HG03469 (cell line): ENCODE measurements around the gene ANKRD33B.
A peak's percentile ranks its signal among the peaks of the same experiment; 100 is the strongest.
"Not testable (repeated sequence)": the region's sequence is repeated elsewhere in the genome, so short reads cannot be mapped to it uniquely, and the experiment has no call there.

ENCODE experiments used
- ATAC-seq: cut with Tn5 transposase; IDR thresholded peaks from one replicate; pipeline ENCODE4 v1.9.1; 2021; ENCODE audit warnings: mild to moderate bottlenecking, moderate library complexity, moderate number of reproducible peaks; ENCODE audit not compliant: unreplicated experiment

Gene ANKRD33B

DNA sequence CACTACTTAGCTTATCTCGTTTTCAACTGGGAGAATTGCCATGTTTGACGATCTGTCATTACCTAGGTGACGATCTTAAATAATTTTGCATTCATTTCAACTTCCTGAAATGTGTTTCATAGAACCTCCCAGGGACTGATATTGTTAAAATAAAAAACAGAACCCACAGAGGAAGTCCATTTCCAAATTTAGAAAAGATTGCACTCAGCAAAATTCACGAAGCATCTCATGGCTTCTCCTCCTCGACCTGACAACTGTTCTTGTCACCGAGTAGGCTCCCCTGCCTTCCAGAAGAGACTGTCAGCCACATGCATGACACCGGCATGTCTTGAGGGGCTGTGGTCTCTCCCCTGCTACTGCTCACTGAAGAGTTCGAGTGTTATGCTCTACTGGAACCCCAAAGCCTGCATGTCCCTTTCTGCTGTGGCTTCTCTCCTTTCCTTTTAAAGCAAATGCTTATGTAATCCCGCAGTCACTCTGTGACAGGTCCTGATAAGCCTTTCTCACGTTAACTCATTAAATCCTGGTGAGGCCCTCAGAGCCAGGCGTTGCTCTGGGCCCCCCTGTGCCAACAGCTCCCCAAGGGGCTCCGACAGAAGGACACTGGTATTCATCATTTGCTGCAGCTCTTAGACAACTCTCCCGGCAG lies 26.8 kb upstream of the ANKRD33B start:
- no peak for ATAC-seq

DNA sequence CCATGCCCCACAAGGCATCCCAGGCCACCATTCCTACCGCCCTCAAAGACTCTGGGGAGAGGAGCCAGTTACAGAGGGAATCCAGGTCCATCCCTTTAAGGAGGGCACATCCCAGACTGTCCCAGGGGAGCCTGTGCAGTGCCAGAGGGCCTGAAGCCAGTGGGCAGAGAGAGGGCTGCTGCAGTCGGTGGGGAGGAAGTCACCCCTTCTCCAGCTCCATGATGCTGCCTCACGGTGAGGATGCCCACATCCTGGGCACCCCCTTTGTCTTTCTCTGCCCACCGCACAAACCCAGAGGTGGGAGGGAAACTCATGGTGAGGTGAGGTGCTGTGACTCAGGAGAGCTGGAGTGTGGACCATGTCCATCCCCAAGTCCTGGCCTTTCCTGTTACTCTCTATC lies 26.2 kb upstream of the ANKRD33B start:
- ATAC-seq: no peak

DNA sequence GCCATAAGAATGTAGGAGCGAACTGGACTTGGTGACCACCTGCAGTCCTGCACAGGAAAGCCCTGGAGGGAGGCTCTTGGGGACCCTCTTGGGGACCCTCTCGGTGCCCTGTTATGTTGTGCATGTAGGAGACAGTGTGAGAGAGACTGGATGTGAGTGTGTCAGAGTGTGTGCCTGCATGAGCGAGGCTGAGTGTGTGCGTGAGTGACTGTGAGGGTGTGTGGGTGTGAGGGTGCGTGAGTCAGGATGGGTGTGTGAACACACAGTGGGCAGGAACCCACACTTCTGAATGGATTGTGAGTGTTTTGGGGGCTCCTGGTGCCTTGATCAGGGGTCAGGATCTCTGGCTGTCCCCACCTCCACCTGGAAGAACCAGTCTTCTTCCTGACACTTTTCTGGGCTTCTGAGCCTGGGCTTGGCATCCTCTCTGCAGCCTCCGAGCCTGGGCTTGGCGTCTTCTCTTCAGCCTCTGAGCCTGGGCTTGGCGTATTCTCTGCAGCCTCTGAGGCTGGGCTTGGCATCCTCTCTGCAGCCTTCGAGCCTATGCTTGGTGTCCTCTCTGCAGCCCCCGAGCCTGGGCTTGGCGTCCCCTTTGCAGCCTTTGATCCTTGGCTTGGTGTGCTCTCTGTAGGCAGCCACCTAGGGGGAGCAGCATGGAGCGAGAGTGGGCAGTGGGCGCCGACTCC lies 25.6 kb upstream of the ANKRD33B start:
- ATAC-seq: no peak

DNA sequence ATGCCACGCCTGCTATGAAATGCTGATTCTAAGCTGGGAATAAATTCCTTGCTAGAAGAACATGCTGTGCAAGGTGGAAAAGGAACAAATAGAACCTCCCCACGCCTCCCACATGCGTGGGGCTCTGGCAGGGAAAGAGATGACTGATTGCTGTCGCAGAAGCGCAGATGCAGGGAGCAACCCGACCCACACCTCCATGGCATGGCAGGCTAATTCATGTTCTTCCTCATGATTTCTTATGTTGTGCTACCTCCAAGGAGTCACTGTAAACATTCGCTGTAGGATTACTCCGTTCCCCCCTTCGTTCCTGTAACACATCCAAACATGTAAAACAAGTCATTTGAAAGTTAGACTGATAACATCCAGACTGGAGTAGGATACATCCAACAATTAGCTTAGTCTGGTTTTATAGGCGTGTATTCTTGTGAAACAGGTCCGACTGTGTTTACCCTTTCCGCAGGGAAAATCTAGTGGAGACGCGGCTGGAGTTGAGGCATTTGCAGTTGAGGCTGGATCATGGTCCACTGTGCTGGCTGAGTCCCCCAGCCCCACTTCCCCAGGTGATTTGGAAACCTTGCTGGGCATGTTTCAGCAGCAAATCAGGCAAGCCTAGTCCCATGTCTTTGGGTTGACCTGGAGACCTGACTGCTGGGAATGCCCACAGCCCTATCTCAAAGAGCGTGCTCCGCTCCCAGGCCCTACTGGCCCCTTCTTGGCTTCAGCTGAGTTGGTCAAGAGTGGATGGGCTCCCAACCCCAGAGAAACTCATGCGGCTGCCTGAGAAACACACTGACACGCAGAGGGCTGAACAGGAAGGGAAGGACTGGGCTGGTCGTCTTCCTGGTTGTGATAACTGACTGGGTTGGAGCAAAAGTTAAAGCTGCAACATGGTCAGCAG lies 24.8 kb upstream of the ANKRD33B start:
- no peak for ATAC-seq

DNA sequence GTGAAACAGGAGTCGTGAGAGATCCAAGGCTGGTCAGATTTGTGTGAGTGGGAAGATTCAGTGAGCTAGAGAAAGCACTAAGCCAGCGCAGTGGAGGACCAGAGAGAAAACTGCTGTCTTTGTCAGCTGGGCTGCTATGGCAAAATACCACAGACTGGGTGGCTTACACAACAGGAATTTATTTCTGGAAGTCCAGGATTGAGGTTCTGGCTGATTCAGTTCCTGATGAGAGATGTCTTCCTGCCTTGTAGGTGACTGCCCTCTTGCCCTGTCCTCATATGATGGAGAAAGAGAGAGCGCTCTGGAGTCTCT lies 24.2 kb upstream of the ANKRD33B start:
- no peak for ATAC-seq

DNA sequence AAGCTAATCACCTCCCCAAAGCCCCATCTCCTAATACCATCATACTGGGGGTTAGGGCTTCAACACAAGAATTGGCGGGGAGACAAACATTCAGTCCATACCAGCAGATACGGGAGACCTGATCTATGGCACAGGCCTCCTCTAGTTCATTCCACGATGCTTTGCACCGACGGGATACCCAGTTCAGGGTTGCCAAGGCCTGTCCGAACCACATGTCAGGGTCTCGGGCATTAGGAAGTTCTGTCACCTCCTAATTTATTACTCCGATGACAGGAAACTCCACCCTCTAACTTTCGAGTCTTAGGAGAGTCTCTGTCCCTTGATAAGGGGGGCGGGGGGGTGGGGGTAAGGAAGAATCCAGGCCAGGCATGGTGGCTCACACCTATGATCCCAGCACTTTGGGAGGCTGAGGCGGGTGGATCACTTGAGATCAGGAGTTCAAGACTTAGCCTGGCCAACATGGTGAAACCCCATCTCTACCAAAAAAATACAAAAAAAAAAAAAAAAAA lies 23.8 kb upstream of the ANKRD33B start:
- ATAC-seq: no peak

DNA sequence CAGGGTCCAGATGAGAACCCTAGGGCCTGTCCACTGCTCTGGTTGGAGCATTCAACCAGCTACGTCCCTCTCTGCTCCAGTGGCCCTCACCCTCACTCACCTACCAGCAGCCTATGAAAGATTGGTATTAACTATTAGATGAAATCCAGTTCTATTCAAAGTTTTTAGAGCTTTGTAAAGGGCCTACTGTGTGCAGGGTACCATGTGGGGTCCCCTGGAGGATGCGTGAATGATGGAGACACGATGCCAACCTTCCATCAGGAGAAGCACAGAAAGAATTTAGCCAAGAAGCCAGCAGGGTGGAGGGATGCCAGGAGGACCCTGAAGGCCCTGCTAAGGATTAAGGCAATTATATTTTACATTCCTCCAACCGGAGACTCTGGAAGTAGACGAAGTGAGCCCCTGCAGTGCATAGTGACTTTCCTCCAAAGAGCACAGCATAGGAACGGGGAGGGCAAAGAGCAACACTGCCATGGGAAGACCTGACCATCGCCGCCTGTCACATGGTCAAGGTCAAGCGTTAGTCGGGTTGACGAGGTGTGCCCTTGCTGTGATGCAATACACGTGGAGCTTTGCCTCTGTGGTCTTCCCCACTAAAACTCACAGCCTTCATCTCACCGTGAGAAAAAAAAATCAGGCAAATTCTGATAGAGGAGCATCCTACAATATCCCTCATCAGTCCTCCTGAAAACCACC lies 22.8 kb upstream of the ANKRD33B start:
- no peak for ATAC-seq

DNA sequence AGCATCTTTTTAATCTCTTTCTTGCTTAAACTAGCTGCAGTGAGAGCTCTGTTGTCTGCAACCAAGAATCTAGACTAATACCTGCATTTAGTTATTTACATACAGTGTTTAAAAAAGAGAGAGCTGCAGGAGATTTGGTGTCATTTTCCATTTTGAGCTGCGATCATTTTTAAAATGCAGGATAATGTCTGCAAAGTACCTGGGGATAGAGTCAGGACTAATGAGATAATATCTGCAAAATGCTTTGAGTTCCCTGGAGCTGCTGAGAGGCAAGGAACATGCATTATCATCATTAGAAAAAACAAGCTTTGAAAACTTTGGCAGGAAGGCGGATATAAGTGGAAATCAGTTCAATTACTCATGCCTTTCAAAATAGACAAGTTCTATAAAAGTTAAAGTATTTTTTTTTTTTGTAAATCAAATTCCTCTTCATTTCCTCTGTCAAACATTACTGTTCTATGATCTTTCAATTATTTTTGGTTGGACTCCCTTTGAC lies 21.8 kb upstream of the ANKRD33B start:
- no peak for ATAC-seq

DNA sequence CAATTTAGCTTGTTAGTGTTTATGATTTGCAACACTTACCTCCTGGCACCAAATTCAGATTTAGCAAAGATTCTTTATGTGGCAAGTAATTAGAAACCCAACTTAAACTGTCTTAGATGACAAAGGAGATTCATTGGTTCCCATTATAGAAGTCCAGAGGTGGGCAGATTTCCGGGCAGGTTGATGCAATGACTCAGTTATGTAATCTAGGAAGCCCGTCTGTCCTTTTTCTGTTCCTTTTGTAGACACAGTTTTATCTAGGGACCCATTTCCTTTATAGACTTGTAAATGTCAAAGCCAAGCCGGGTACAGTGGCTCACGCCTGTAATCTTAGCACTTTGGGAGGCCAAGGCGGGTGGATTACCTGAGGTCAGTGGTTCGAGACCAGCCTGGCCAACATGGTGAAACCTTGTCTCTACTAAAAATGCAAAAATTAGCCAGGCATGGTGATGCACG lies 20.3 kb upstream of the ANKRD33B start:
- no peak for ATAC-seq

DNA sequence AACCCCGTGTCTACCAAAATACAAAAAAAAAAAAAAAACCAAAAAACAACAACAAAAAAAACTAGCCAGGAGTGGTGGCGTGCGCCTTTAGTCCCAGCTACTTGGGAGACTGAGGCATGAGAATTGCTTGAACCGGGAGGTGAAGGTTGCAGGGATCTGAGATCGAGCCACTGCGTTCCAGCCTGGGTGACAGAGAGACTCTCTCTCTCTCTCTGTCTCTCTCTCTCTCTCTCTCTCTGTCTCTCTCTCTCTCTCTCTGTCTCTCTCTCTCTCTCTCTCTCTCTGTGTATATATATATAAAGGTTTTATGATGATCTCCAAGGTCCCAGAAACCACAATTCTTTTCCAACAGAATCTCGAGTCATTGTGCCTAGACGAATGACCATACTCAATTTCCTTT lies 18.8 kb upstream of the ANKRD33B start:
- ATAC-seq: no peak

DNA sequence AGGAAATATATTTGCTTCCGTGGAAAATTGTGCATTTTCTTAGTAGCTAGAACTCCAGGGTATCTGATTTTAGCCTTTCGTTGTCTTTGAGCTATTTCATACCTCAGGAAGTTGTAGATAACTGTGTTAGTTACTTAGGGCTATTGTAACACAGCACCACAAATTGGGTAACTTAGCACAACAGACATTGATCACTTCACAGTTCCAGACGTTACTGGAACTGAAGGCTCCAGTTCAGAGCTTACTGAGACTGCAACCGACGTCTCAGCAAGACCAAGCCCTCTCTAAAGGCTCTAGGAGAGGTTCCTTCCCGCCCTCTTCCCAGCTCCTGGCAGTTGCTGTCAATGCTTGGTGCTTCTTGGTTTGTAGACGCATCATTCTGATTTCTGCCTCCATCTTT lies 17.7 kb upstream of the ANKRD33B start:
- no peak for ATAC-seq

DNA sequence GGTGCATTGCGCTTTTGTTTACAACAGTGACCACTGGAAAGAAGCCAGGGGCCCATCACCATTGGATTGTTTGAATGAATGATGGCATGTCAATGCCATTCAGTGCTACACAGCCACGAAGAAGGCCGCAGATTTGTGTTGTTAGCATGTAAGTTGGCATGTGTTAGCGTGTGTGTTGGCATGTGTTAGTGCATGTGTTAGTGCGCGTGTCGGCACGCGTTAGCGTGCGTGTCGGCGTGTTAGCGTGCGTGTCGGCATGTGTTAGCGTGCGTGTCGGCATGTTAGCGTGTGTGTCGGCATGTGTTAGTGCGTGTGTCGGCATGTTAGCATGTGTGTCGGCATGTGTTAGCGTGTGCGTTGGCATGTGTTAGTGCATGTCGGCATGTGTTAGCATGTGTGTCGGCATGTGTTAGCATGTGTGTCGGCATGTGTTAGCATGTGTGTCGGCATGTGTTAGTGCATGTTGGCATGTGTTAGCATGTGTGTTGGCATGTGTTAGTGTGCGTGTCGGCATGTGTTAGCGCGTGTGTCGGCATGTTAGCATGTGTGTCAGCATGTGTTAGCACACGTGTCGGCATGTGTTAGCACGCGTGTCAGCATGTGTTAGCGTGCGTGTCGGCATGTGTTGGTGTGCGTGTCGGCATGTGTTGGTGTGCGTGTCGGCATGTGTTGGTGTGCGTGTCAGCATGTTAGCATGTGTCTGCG lies 15.3 kb upstream of the ANKRD33B start:
- no peak for ATAC-seq

DNA sequence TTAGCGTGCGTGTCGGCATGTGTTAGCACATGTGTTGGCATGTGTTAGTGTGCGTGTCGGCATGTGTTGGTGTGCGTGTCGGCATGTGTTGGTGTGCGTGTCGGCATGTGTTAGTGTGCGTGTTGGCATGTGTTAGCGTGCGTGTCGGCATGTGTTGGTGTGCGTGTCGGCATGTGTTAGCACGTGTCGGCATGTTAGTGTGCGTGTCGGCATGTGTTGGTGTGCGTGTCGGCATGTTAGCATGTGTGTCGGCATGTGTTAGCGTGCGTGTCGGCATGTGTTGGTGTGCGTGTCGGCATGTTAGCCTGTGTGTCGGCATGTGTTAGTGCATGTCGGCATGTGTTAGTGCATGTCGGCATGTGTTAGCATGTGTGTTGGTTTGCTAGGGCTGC lies 14.8 kb upstream of the ANKRD33B start:
- ATAC-seq: not testable (repeated sequence)

DNA sequence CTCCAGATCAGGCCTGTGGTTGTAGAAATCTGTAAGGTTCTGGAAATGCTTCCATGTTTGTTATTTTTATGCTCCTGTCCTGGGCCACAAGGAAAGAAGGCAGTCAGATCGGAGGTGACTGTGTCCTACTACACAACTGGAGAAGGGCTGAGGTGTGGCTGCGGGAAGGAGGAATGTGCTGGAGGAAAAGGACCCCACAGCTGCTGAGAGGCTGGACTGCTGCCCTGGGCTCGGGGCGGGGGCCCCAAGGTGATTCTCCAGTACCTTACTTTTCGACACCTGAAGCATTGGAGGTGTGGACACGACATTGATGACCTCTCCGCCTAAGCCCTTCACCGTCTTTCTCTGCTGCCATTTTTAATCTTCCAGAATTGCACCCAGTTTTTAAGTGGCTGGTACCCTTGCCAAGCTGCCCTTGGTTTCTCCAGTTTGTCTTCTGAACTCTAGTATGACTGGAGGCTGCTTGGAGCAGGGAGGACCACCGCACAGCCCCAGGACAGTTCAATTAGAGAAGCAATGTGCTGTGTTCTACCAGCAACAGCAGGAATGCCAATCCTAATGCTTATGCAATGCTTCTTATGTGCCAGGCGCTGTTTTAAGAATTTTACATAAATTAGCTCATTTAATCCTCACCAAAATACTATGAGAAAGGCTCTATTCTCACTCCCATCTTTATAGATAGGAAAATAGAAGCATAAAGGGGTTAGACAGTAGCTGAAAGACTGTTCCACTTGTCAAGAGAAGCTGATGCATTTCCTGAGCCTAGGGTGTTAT lies 13.5 kb upstream of the ANKRD33B start:
- ATAC-seq: no peak

DNA sequence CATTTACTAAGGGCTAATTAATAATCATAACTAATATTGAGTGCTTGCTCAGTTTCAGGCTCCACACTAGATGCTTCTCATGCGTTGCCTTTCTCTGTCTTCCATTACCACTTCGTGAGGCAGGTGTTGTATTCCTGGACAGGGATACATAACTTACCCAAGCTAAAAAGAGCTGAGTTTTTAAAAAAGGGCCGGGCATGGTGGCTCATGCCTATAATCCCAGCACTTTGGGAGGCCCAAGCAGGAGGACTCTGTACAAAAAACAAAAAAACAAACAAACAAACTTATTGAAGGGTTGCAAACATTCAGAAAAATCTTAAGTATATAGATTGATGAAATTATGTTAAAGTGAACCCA lies 12.1 kb upstream of the ANKRD33B start:
- ATAC-seq: no peak

DNA sequence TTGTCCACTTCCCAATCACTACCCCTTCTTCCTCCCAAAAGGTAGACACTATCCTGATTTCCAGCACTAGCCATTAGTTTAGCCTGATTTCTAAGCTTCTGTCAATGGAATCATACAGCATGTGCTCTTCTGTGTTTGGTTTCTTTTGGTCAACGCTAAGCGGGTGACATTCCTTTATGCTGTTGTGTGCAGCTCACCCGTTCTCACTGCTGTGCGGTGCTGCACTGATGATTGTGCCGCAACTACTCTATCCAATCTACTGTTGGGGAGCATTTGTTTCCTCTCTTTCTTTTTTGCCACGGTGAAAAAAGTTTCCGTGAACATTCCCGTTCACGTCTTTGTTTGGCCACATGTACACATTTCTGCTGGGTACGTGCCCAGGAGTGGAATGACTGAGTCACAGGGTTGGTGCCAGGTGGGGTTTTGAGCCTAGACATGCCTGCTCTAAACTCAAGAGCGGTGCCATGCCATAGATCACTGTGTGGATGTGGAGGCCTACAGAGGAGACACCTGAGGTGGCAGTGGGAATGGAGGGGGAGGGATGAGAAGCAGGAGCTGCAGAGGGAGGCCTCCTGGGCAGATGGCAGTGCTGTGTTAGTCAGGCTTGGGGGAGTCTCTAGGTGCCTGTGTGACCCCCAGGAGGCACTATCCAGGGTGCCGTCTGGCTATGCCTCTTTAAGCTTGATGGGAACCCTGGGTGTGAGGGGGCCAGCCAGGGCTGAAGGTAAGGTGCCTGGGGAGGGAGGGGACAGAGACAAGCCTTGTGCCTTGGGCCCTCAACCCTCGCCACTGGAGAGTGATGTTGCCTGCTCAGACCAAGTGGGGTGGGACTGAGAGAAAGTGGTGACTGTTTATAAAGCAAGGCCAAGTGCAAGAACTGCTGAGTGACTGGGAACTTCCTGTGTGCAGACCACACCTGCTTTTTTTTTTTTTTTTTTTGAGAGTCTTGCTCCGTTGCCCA lies 11.4 kb upstream of the ANKRD33B start:
- ATAC-seq: peak; percentile 63

DNA sequence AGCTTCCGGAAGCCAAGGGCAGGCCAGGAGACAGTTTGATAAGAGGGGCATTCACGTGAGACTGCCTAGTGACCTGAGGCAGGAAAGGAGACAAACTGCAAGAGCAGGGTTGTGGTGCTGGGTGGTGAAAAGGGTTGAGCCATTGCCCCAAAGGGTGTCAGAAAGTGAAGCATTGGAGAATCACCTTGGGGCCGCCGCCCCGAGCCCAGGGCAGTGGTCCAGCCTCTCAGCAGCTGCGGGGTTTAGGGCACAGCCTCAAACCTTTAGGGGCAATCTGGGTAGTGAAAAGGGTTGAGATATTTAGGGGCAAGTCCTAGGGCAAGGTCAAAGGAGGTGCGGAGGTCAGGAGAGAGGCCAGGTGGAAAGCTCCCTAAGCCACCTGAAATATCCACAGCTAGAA lies 10.4 kb upstream of the ANKRD33B start:
- no peak for ATAC-seq

DNA sequence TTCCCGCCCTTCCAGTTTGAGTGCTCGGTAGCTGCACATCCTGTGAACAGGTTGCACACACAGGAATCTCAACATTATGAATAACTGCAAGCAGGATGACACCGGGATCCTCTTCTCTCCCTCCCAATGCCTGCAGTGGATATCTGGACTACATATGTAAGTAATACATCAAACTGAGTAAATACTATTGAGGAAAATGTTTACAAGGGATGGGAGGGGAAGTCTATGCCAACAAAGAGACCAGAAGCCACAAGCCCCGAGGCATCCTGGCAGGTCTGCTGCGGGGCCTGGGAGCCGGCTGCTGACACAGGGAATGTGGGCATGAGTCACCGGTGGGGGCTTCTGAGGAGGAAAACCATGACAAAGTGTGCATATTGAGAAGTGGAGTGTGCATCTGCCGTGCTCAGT lies 8.6 kb upstream of the ANKRD33B start:
- no peak for ATAC-seq
